GM21619 (cell line): Measurements from ENCODE around the gene DSTN.
"Not testable (repeated sequence)": the region's sequence is repeated elsewhere in the genome, so short reads cannot be mapped to it uniquely, and the experiment has no call there.

Experiments used
- ATAC-seq: cut with Tn5 transposase; IDR thresholded peaks from one replicate; pipeline ENCODE4 v1.9.1; 2021; ENCODE audit not compliant: unreplicated experiment

Gene DSTN

DNA sequence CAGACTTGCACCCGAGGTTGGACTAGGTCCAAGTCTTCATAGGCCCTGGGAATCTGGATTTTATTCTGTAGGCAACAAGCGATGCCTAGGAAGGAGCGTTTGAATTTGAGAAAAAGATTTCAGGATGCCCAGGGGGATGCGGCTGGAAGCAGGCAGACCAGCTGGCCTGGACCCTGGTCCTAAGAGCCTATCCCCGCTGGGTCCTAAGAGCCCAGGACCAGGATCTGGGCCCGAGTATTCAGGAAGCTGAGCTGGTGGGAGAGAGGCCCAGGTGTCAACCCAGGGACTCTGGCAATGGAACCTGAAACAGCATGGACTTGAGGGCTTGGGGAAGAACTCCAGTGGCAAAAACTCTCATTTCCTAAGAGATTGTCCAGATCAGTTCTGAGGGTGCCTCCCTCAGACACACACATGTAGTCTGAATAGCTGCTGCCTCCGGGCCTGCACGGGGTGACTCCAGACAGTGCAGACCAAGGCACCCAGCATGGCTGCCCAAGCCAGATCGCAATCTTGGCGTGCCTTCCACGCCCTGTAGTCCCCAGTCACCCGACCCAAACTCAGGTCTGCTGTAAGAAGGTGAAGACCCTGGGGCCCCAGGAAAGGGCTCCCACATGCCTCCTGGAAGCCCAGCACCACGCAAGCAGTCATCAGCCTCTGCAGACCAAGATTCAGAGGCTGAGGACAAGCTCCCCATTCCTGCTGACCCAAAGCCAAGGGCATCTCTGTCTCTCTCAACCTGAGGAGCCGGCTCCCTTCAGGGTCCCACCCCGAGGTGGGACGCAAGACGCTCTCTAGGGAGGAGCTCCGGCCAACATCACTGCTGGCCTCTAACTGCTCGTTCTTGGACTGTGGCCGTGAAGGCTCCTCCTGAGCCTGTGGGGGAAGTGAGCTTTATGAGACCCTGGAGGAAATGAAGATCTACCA is 77.8 kb downstream of the DSTN start:
- no peak for ATAC-seq

DNA sequence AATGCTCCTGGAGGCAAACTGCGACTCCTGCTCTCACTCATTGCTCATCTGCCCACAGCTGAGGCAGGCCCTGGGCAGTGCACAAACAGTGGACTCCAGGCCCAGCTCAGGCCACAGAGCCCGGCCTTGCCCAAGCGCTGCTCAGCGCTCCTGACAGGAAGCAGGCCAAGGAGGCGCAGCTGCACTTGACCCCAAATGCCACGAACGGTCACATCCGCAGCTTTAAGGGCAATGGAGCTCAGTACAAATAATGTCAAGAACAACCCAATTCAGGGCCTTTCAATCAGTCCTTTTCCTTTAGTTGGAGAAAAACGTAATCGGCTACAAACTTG is 78.4 kb downstream of the DSTN start:
- ATAC-seq, result no peak

GRCh38 chr20:17648791-17649730 is 79.2 kb downstream of the DSTN start:
- ATAC-seq, result no peak

- ATAC-seq, result no peak
These were observed 80.6 kb downstream of the DSTN start for GRCh38 chr20:17650301-17651128.

GRCh38 chr20:17651129-17651759 is 81.4 kb downstream of the DSTN start:
- no peak for ATAC-seq

GRCh38 chr20:17651760-17652388 is 82.0 kb downstream of the DSTN start:
- no peak for ATAC-seq

DNA sequence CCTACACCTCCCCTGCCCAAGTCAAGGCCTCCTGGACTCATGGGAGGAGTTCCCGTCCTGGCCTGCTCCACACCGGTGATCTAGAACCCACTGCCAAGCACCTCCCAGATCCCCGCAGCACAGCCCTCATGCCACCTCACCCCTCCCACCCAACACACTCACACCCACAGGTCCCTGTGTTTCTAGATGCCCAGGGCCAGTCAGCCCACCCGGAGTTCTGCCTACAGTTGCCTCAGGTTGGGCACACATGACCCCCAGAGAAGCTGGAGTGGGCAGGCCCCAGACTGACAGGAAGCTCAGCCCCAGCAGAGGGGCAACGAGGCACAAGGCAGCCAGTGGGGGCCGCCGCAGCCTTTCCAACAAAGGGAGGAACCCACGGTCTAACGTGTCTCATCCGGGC is 82.5 kb downstream of the DSTN start:
- no peak for ATAC-seq

DNA sequence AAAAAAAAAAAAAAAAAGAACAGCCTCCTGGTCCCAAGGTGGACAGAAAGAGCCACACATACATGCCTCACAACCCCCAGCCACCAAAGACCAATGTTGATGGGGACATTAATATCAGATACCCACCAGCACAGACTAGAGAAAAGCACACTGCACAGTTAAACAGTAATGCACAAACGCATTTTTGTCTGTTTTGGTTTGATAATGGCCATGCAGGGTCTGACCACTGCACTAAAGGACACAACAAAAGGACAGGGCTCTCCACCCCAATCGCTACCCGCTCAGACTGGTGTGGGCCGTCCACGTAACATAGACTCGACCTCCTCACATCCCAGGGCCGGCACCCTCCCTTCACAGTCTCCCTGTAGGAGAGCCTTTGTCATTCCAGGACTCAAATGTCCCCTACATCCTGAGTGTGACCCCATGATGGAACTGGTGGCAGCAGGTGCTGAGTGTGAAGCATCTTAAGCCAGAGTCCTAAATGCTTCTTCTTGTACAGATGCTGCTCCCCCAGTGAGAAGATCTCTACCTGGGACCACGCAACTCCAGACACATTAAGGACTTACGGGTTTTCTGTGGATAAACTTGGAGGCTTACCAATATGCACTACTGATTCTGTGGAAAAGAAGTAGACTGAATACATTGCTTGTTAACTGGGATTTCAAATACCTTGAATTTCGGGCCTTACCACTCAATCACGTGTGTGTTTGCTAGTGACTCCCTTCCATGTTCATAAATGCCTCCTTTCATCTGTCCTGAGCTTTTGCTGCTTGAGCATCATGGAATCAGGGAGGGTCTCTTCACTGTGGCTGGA is 84.2 kb downstream of the DSTN start:
- no peak for ATAC-seq

- ATAC-seq, result no peak
These were observed 84.9 kb downstream of the DSTN start for GRCh38 chr20:17654649-17655285.

- no peak for ATAC-seq
These were observed 85.4 kb downstream of the DSTN start for GRCh38 chr20:17655286-17655651.

GRCh38 chr20:17655865-17656479 is 86.1 kb downstream of the DSTN start:
- no peak for ATAC-seq

DNA sequence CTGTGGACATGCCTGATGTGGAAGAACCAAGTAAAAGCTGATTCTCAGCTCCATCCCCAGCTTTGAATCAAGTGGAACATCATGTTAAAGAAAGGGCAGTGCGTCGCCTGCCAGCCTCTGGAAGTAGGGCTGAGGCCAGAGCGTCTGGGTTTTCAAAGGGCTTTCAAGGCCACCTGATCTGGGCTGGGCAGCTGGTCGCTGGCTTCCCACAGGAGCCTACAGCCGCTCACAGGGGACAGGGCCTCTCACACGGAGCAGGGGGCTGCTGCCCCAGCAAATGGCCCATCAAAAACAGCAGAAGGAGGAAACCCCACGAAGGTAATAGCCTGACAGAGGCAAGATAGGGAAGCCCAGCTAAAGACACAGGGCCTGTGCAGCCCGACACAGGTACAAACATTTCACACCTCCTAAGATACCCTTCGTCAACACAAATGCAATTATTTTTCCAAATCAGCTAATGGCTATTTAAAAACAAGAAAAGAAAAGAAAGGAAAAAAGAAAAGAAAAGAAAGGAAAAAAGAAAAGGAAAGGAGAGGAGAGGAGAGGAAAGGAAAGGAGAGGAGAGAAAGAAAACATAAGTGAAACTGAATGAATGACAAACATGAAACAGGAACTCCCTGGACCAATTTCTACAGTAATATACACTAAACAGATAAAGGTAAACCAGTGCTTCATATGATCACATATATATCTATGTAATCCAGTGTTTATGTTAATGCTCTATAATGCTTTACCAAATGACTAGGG is 87.4 kb downstream of the DSTN start:
- ATAC-seq, result no peak

DNA sequence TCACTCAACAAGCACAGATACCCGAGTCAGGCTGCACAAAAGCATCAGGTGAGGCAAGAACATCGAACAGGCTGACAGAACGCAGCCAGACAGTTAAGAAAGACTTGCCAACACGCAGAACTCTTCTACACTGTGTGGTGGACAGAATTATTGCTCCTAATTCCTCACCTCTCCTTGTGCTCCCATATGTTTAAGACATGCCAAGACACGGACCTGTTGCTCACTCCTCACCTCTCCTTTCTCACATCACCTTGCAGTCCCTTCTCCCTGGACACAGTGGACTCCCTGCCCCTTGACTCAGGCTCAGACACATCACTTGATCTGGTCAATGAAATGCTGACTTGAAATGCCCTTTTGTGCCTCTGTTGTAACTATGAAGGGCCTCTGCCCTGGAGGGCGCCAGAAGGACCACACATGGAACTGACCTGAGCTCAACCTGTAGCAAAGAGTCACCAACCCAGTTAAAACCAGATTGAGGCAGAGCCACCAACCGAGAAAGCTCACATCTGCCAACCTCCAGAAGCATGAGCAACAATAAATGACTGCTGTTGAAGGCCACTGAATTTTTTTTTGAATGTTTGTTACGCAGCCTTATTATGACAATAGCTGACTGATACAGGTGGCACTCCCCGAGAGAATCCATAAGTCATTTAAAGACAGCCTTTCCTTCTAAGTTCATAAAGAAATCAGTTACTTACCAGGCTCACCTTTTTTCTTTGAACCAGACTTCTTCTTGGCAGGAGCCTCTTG is 88.2 kb downstream of the DSTN start:
- no peak for ATAC-seq

DNA sequence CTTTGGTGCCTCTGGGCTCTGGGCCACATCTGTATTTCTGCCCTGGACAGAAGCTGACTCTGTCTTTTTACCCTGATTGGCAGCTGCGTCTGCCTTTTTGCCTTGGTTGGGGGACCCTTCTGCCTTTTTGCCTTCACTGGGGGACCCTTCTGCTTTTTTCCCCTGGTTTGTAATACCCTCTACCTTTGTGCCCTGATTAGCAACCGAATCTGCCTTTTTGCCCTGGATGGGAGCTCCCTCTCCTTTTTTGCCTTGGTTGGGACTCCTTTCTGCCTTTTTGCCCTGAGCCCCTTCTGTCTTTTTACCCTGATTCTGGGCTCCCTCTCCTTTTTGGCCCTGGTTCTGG is 88.7 kb downstream of the DSTN start:
- ATAC-seq, result no peak

- ATAC-seq, result not testable (repeated sequence)
These were observed 89.5 kb downstream of the DSTN start for GRCh38 chr20:17659344-17659743.
